C4-2B (cell line): ENCODE data around the gene CNTRL.

Experiments
- H3K27ac ChIP-seq: fragments of 450-650 bp; 2 replicates; pipeline ENCODE4 v1.5.1; 2017
- CTCF ChIP-seq: fragments of 450-650 bp; conservative IDR thresholded peaks from 2 replicates; pipeline ENCODE4 v1.5.1; 2017; ENCODE audit warnings: mild to moderate bottlenecking
- ZFX ChIP-seq: fragments of 450-650 bp; IDR thresholded peaks from 2 replicates; pipeline ENCODE4 v1.6.1; 2017

Gene CNTRL

GRCh38 chr9:121153642-121154041, 78.9 kb downstream of the CNTRL start:
- no peak overlapping the region for H3K27ac ChIP-seq
- TF ChIP-seq ZFX (no peak), CTCF (no peak)

GRCh38 chr9:121154782-121155181, 80.0 kb downstream of the CNTRL start:
- H3K27ac ChIP-seq = no peak overlapping the region
- TF ChIP-seq ZFX (no peak), CTCF (no peak)

GRCh38 chr9:121156263-121156731, 81.5 kb downstream of the CNTRL start:
- H3K27ac ChIP-seq = no peak overlapping the region
- TF ChIP-seq CTCF (no peak), ZFX (no peak)

- H3K27ac ChIP-seq = no peak overlapping the region
- no peak for TF ChIP-seq CTCF
- TF ChIP-seq ZFX = no peak
These were observed 83.2 kb downstream of the CNTRL start for GRCh38 chr9:121157939-121158338.

GRCh38 chr9:121160025-121160424, 85.3 kb downstream of the CNTRL start:
- no peak for TF ChIP-seq ZFX
- TF ChIP-seq CTCF = no peak
- H3K27ac ChIP-seq = no peak overlapping the region

- TF ChIP-seq CTCF (no peak), ZFX (no peak)
- H3K27ac ChIP-seq = no peak overlapping the region
These were observed 93.3 kb downstream of the CNTRL start for GRCh38 chr9:121168052-121168451.

- no peak overlapping the region for H3K27ac ChIP-seq
- TF ChIP-seq CTCF = peak; percentile 82
- TF ChIP-seq ZFX = no peak
These were observed 94.4 kb downstream of the CNTRL start for GRCh38 chr9:121169094-121169601.
